Gastrocnemius medialis (tissue), 4 donors: ENCODE data around the gene EPHB2. TPM values are rescaled to one million over a fixed set of nuclear protein-coding genes. Genes with fewer than 3 reads are reported as not detected.

Source experiments
- ATAC-seq, 2 donors: fragments of 150-250 bp; one replicate each; pipeline ENCODE4 v1.9.1; 2016
- DNase-seq, 2 donors: peaks; one replicate each; pipeline ENCODE4 v3.0.0-alpha.2; 2019
- H3K27ac ChIP-seq, 4 donors: fragments of 200-600 bp; sonication (generic); 1 replicate in 1 of 4; 2 replicates in 3 of 4; pipeline ENCODE4 v1.5.1; 2016 to 2018; ENCODE audit warnings: mild to moderate bottlenecking in 2 of 4, moderate library complexity in 1 of 4
- H3K27me3 ChIP-seq, 3 donors: fragments of 200-600 bp; sonication (generic) in 2 of 3; 1 replicate in 1 of 3; 2 replicates in 2 of 3; pipeline versions ENCODE4 v1.5.1 to v1.6.0; 2016 to 2019; ENCODE audit warnings: mild to moderate bottlenecking in 1 of 3, moderate library complexity in 1 of 3
- H3K36me3 ChIP-seq, 2 donors: fragments of 200-600 bp; sonication (generic) in 1 of 2; one replicate each; pipeline ENCODE4 v1.5.1; 2017 to 2018
- H3K4me1 ChIP-seq, 2 donors: fragments of 200-600 bp; sonication (generic) in 1 of 2; one replicate each; pipeline ENCODE4 v1.5.1; 2016 to 2017; ENCODE audit warnings: mild to moderate bottlenecking in 2 of 2
- H3K4me3 ChIP-seq, 4 donors: fragments of 200-600 bp; sonication (generic) in 3 of 4; 1 replicate in 1 of 4; 2 replicates in 3 of 4; pipeline ENCODE4 v1.5.1; 2016 to 2019; ENCODE audit warnings: mild to moderate bottlenecking in 2 of 4
- H3K9me3 ChIP-seq, 3 donors: fragments of 200-600 bp; sonication (generic) in 2 of 3; 1 replicate in 1 of 3; 2 replicates in 2 of 3; pipeline ENCODE4 v1.5.1; 2016 to 2019
- POLR2A ChIP-seq, 2 donors: fragments of 450-650 bp; IDR thresholded peaks; one replicate each; pipeline ENCODE4 v1.6.1; 2017; ENCODE audit warnings: antibody characterized with exemption in 2 of 2, mild to moderate bottlenecking in 2 of 2, moderate library complexity in 2 of 2
- in situ Hi-C, 4 donors: fragments of 200-750 bp; cut with MboI; loops; one replicate each; pipeline versions ENCODE4 v1.15.0 to v1.8.0; 2017; ENCODE audit warnings: low sequenced_read_pairs in 4 of 4
- intact Hi-C: fragments of 100-400 bp; cut with DNase I; formaldehyde crosslinking; loops from one replicate; pipeline ENCODE4 v1.15.1; 2023; ENCODE audit warnings: low total_unique reads
- total RNA-seq, 4 donors: library from RNA; depleted of rRNA; stranded (reverse); fragments of >200 nt; gene quantifications; one replicate each; pipeline versions ENCODE4 v1.1.0 to v1.2.3, GENCODE V29; 2016
- TF ChIP-seq, protein P1 (sequence below), 5 experiments: fragments of 450-650 bp in 3 of 5; fragments of 200-600 bp in 2 of 5; sonication (generic) in 2 of 5; IDR thresholded peaks in 4 of 5; conservative IDR thresholded peaks in 1 of 5; 1 replicate in 4 of 5; 2 replicates in 1 of 5; pipeline ENCODE4 v1.5.1; 2016 to 2019; ENCODE audit warnings: antibody characterized with exemption in 5 of 5, mild to moderate bottlenecking in 3 of 5, moderate library complexity in 3 of 5

Gene EPHB2
- total RNA-seq, 4 donors from 2014 or later: 0.07 to 0.58 (median 0.24) TPM; not detected in 1

DNA sequence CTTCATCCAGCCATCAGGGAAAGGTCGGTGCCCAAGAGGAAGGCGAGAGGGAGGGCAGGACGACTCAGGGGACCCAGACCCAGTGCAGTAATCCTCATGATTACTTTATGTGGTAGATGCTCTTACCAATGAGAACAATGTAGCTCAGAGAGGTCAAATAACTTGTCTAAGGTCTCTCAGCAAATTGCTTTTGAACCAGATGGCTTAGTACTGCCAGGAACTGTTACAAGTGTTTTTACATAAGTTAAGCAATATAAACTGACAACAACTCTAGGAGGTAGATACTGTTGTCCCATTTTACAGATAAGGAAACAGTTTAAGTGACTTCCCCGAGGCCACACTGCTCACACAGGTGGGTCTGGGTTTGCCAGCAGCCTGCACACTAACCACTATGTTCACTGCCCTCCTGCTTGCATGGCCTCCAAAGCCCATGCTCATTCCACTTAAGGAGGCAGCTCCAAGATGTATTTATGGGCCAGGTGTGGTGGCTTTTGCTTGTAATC lies 150.3 kb downstream of the EPHB2 start:
- intact Hi-C loops (loop anchor here (2.0 kb wide), 1 partner anchor 156 kb away; no protein-coding TSS in a partner anchor), in situ Hi-C loops (no loop called here)
- DNase-seq (no peak), ATAC-seq (no peak)
- H3K4me3 ChIP-seq: no peak overlapping the region
- no peaks in the 10 kb centered on the region for H3K4me1 ChIP-seq
- H3K27ac ChIP-seq: no peak overlapping the region
- no peaks in the 10 kb centered on the region for H3K9me3 ChIP-seq
- TF ChIP-seq, protein P1, sequence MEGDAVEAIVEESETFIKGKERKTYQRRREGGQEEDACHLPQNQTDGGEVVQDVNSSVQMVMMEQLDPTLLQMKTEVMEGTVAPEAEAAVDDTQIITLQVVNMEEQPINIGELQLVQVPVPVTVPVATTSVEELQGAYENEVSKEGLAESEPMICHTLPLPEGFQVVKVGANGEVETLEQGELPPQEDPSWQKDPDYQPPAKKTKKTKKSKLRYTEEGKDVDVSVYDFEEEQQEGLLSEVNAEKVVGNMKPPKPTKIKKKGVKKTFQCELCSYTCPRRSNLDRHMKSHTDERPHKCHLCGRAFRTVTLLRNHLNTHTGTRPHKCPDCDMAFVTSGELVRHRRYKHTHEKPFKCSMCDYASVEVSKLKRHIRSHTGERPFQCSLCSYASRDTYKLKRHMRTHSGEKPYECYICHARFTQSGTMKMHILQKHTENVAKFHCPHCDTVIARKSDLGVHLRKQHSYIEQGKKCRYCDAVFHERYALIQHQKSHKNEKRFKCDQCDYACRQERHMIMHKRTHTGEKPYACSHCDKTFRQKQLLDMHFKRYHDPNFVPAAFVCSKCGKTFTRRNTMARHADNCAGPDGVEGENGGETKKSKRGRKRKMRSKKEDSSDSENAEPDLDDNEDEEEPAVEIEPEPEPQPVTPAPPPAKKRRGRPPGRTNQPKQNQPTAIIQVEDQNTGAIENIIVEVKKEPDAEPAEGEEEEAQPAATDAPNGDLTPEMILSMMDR (IDR thresholded peaks at IDR 0.05 in 4 of 5, conservative IDR thresholded peaks at IDR 0.05 in 1 of 5): no peak
- no peak for TF ChIP-seq POLR2A (IDR thresholded peaks at IDR 0.05)
- no peaks in the 10 kb centered on the region for H3K36me3 ChIP-seq
- peaks cover 0 to 2% (median 0%) of the 10 kb centered on the region in 3 donors for H3K27me3 ChIP-seq

DNA sequence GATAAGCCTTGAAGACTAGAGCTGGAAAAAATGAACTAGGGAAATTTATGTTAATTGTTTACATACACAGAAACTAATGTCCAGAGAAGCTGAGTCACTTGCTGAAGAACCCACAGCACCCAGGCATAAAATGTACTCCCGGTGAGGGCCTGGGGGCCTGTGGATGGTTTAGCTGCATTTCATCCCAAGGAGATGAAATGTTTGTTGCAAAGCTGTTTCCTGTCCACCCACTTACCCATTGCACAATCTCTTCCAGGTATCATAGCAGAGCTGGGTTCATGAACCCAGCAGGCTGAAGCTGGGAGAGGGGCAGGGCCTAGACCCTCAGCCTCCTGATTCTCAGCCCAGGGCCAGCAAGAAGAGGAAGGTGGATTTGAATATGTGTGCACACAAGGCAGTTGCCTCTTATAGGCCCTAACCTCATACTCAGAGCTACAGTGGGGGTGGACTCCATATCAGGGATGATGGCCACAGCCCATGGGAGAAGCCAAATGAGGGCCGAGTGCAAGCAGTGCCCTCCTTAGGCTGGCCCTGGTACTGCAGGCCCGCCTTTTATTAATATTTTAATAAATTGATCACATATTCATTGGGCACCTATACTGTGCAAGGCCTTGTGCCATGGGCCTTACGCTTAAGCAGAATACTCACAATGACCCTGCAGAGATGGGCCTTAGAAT lies 151.3 kb downstream of the EPHB2 start:
- Histone ChIP-seq H3K27me3 (peaks cover 0 to 2% (median 0%) of the 10 kb centered on the region in 3 donors), H3K4me1 (no peaks in the 10 kb centered on the region), H3K4me3 (no peak overlapping the region), H3K36me3 (no peaks in the 10 kb centered on the region), H3K9me3 (no peaks in the 10 kb centered on the region), H3K27ac (no peak overlapping the region)
- DNase-seq (no peak), ATAC-seq (no peak)
- TF ChIP-seq, protein P1 (IDR thresholded peaks at IDR 0.05 in 4 of 5, conservative IDR thresholded peaks at IDR 0.05 in 1 of 5): peak in 4 of 5 experiments; percentile 34 to 50 (median 44)
- no peak for TF ChIP-seq POLR2A (IDR thresholded peaks at IDR 0.05)
- intact Hi-C loops: loop anchor here (2.0 kb wide), 1 partner anchor 157 kb away; no protein-coding TSS in a partner anchor
- in situ Hi-C loops: no loop called here

GRCh38 chr1:22862752-22863151 lies 152.1 kb downstream of the EPHB2 start:
- H3K36me3 ChIP-seq: no peaks in the 10 kb centered on the region
- no peaks in the 10 kb centered on the region for H3K4me1 ChIP-seq
- H3K4me3 ChIP-seq: no peak overlapping the region
- in situ Hi-C loops: no loop called here
- no peak for TF ChIP-seq POLR2A (IDR thresholded peaks at IDR 0.05)
- TF ChIP-seq, protein P1 (IDR thresholded peaks at IDR 0.05 in 4 of 5, conservative IDR thresholded peaks at IDR 0.05 in 1 of 5): no peak
- H3K27me3 ChIP-seq: peaks cover 0 to 2% (median 0%) of the 10 kb centered on the region in 3 donors
- no peaks in the 10 kb centered on the region for H3K9me3 ChIP-seq
- H3K27ac ChIP-seq: no peak overlapping the region
- intact Hi-C loops: no loop called here
- DNase-seq: no peak
- no peak for ATAC-seq

GRCh38 chr1:22863766-22864165 lies 153.1 kb downstream of the EPHB2 start:
- DNase-seq (no peak), ATAC-seq (no peak)
- intact Hi-C loops (no loop called here), in situ Hi-C loops (no loop called here)
- H3K27ac ChIP-seq: no peak overlapping the region
- no peaks in the 10 kb centered on the region for H3K4me1 ChIP-seq
- no peaks in the 10 kb centered on the region for H3K27me3 ChIP-seq
- H3K36me3 ChIP-seq: no peaks in the 10 kb centered on the region
- TF ChIP-seq, protein P1 (IDR thresholded peaks at IDR 0.05 in 4 of 5, conservative IDR thresholded peaks at IDR 0.05 in 1 of 5): no peak
- no peak for TF ChIP-seq POLR2A (IDR thresholded peaks at IDR 0.05)
- no peaks in the 10 kb centered on the region for H3K9me3 ChIP-seq
- no peak overlapping the region for H3K4me3 ChIP-seq
